Measurements from ENCODE around the gene NKD1. TPM values are rescaled to one million over a fixed set of nuclear protein-coding genes. Genes with fewer than 3 reads are reported as not detected.

Gene NKD1
- total and polyA plus RNA-seq, 7 donors, result 0.04 to 0.45 (median 0.22) TPM

DNA sequence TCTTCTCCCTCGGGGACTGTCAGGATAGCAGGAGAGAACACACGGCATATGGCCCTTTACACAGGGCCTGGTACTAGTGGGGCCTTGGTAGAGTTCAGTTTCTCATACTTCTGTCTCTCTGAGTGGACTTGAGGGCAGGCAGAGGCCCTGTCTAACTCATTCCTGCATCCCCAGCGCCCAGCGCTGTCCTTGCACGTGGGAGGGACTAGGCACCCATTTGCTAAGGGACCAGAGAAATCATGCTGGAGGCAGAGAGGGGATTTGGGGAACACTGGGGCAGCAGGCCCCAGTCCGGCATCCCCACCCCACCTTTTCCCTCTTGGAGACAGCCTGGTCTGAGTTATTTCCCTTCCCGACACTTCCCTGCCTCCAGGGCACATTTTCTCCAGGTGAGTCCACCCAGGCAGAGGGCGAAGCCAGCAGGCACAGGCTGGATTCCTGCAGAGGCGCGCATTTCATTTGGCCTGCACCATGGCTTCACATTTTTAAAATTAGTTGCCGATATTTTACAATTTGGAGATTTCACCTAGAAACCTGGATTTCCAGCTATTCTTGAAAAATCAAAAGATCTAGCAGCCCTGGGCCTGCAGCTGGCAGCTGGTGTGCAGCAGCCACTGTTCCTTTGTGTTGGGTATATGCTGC lies 9.7 kb upstream of the NKD1 start:
- no peak overlapping the region for H3K27ac ChIP-seq
- 82 to 88% (median 86%) methylated on average over 11 of the region's 11 CpGs for WGBS, 3 donors
- ATAC-seq, result no peak
- TF ChIP-seq, protein P1, sequence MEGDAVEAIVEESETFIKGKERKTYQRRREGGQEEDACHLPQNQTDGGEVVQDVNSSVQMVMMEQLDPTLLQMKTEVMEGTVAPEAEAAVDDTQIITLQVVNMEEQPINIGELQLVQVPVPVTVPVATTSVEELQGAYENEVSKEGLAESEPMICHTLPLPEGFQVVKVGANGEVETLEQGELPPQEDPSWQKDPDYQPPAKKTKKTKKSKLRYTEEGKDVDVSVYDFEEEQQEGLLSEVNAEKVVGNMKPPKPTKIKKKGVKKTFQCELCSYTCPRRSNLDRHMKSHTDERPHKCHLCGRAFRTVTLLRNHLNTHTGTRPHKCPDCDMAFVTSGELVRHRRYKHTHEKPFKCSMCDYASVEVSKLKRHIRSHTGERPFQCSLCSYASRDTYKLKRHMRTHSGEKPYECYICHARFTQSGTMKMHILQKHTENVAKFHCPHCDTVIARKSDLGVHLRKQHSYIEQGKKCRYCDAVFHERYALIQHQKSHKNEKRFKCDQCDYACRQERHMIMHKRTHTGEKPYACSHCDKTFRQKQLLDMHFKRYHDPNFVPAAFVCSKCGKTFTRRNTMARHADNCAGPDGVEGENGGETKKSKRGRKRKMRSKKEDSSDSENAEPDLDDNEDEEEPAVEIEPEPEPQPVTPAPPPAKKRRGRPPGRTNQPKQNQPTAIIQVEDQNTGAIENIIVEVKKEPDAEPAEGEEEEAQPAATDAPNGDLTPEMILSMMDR (IDR thresholded peaks at IDR 0.05), result no peak
- no peak overlapping the region for H3K4me3 ChIP-seq
- no peaks in the 10 kb centered on the region for H3K36me3 ChIP-seq (ENCODE audit: insufficient read depth in 1 of 2, low read depth in 1 of 2)
- H3K9me3 ChIP-seq, result no peaks in the 10 kb centered on the region
- no peaks in the 10 kb centered on the region for H3K4me1 ChIP-seq
- H3K27me3 ChIP-seq (ENCODE audit: insufficient read depth in 3 of 3, low read length in 2 of 3), result peaks cover 0 to 4% (median 0%) of the 10 kb centered on the region in 3 donors
- no peak for DNase-seq
- intact Hi-C loops (cut with DNase I), result no loop called here

DNA sequence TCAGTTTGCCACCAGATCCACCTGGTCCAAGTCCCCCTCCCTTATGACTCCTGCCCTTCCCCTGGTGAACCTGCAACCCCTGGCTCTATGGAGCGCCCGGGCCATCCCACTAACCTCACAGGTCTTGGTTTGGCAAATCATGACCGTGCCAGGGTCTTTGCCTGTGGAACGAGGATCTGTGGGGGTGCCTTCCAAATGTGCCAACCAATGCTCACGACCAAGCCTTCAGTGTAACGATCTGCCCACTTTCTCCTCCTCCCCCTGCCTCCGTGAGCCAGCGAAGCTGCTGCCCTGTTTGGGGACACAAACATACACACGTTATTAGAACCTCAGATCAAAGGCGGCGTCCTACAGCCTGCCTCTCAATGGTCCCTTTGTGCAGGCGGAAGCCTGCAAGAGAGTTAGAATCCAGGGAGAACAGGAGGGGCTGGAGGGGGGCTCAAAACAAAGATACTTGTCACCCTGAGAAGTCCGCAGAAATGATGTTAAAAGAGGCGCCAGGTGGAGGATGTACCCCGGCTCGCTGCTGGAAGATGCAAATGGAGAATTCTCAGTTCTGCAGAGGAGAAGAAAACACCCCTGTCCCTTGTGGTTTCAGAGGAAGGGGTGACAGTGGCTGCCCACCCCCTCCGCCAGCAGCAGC lies 9.0 kb upstream of the NKD1 start:
- Histone ChIP-seq H3K36me3 (ENCODE audit: insufficient read depth in 1 of 2, low read depth in 1 of 2) (no peaks in the 10 kb centered on the region), H3K4me1 (no peaks in the 10 kb centered on the region), H3K27me3 (ENCODE audit: insufficient read depth in 3 of 3, low read length in 2 of 3) (peaks cover 0 to 4% (median 0%) of the 10 kb centered on the region in 3 donors), H3K4me3 (no peak overlapping the region), H3K27ac (no peak overlapping the region), H3K9me3 (no peaks in the 10 kb centered on the region)
- TF ChIP-seq, protein P1 (IDR thresholded peaks at IDR 0.05), result no peak
- DNase-seq (no peak), ATAC-seq (no peak)
- intact Hi-C loops (cut with DNase I), result no loop called here
- 63 to 66% (median 66%) methylated on average over 17 of the region's 17 CpGs for WGBS, 3 donors

DNA sequence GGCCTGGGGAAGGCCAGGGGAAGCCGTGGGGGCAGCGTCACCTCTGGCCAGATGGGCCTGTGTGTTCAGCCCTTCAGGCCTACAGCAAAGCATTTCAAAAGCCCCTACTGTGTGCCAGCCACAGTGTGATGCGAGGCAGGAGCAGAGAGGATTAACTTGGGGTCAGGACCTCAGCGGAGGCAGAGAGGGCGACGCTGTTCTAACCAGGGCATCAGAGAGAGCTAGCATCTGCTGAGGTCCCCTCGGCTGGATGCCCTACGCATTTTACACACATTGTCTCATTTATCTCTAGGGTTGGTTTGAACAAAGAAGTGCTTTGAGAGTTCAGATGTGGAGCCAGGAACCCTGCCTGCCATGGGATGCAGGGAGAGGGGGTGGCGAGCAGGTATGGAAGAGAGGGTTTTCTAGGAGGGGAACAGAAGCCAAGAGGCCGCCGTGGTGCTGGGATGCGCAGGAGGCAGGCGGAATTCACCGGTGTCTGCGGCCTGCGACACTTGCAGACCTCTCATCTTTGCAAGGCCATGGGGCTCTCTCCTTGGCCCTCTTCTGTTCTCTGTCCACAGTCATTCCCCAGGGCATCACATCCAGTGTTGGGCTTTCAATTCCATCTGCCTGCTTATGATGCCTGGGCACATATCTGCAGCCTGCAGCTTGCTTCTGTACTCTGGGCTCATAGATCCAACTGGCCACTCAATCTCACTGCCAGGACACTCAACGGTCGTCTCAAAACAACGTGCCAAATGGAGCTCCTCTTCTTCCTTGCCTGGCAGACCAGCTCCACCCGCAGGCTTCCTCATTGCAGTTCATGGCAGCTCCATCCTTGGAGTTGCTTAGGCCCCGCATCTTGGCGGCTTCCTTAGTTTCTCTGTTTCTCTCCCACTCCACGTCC lies 8.1 kb upstream of the NKD1 start:
- intact Hi-C loops (cut with DNase I), result loop anchor here in 1 of 2 donors (10.0 kb wide), 1 partner anchor 265 kb away; no protein-coding TSS in a partner anchor
- Histone ChIP-seq H3K27ac (no peak overlapping the region), H3K9me3 (no peaks in the 10 kb centered on the region), H3K4me3 (no peak overlapping the region), H3K36me3 (ENCODE audit: insufficient read depth in 1 of 2, low read depth in 1 of 2) (no peaks in the 10 kb centered on the region), H3K27me3 (ENCODE audit: insufficient read depth in 3 of 3, low read length in 2 of 3) (peaks cover 0 to 4% (median 0%) of the 10 kb centered on the region in 3 donors), H3K4me1 (no peaks in the 10 kb centered on the region)
- ATAC-seq (no peak), DNase-seq (no peak)
- TF ChIP-seq, protein P1 (IDR thresholded peaks at IDR 0.05), result no peak
- WGBS, 3 donors, result 73 to 74% (median 73%) methylated on average over 23 of the region's 23 CpGs

DNA sequence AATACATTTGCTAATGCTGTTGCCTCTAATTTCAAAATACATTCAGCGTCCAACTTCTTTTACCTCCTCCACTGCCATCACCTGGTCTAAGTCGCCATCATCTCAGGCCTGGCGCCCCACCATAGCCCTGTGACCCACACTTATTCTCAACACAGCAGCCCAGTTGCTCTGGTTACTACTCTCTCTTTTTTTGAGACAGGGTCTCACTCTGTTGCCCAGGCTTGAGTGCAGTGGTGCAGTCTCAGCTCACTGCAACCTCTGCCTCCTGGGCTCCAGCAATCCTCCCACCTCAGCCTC lies 7.5 kb upstream of the NKD1 start:
- H3K36me3 ChIP-seq (ENCODE audit: insufficient read depth in 1 of 2, low read depth in 1 of 2), result no peaks in the 10 kb centered on the region
- no peak for DNase-seq
- H3K4me3 ChIP-seq, result no peak overlapping the region
- 96 to 100% (median 98%) methylated on average over 3 of the region's 3 CpGs for WGBS, 3 donors
- TF ChIP-seq, protein P1 (IDR thresholded peaks at IDR 0.05), result no peak
- H3K9me3 ChIP-seq, result no peaks in the 10 kb centered on the region
- no peak for ATAC-seq
- H3K27me3 ChIP-seq (ENCODE audit: insufficient read depth in 3 of 3, low read length in 2 of 3), result peaks cover 0 to 2% (median 0%) of the 10 kb centered on the region in 3 donors
- intact Hi-C loops (cut with DNase I), result loop anchor here in 1 of 2 donors (10.0 kb wide), 1 partner anchor 264 kb away; no protein-coding TSS in a partner anchor
- no peaks in the 10 kb centered on the region for H3K4me1 ChIP-seq
- no peak overlapping the region for H3K27ac ChIP-seq
